Hindlimb muscle (tissue), 1 donor: ENCODE results near the gene AHR. TPM values are rescaled to one million over a fixed set of nuclear protein-coding genes. Genes with fewer than 3 reads are reported as not detected.
A peak's percentile ranks its signal among the peaks of the same experiment; 100 is the strongest.

Source experiments
- DNase-seq: peaks from one replicate; pipeline ENCODE4 v3.0.0-alpha.2; 2013
- polyA plus RNA-seq: library from polyadenylated mRNA; unstranded; fragments of 120-200 nt; gene quantifications from one replicate; pipeline ENCODE4 v1.2.1, GENCODE V29; 2013; ENCODE audit not compliant: insufficient read length

Gene AHR
- 15.8 TPM for polyA plus RNA-seq

- DNase-seq = peak; percentile 82
Observed at GRCh38 chr7:17298102-17298839, at the start of gene AHR. Gene AHR (plus strand): TSS chr7:17298652. CDS start chr7:17299265, 613 bp downstream.

GRCh38 chr7:17253885-17254284, 44.6 kb upstream of the AHR start:
- DNase-seq = no peak

- no peak for DNase-seq
Observed at GRCh38 chr7:17255926-17256325, 42.5 kb upstream of the AHR start.

GRCh38 chr7:17256375-17256774, 42.1 kb upstream of the AHR start:
- no peak for DNase-seq

GRCh38 chr7:17266565-17266964, 31.9 kb upstream of the AHR start:
- no peak for DNase-seq

GRCh38 chr7:17269341-17270221, 28.9 kb upstream of the AHR start:
- DNase-seq = no peak

- no peak for DNase-seq
Observed at GRCh38 chr7:17274551-17275245, 23.8 kb upstream of the AHR start.

GRCh38 chr7:17275749-17276671, 22.4 kb upstream of the AHR start:
- peak; percentile 42 for DNase-seq

- no peak for DNase-seq
Observed at GRCh38 chr7:17279061-17279460, 19.4 kb upstream of the AHR start.

GRCh38 chr7:17289074-17289645, 9.3 kb upstream of the AHR start:
- peak; percentile 53 for DNase-seq

GRCh38 chr7:17292843-17293242, 5.6 kb upstream of the AHR start:
- no peak for DNase-seq

- DNase-seq = no peak
Observed at GRCh38 chr7:17293481-17293880, 5.0 kb upstream of the AHR start.

GRCh38 chr7:17297243-17297642, 1.2 kb upstream of the AHR start:
- no peak for DNase-seq

- DNase-seq = no peak
Observed at GRCh38 chr7:17298840-17299482, 509 bp downstream of the AHR start.

- DNase-seq = no peak
Observed at GRCh38 chr7:17299483-17299991, 1.1 kb downstream of the AHR start.

GRCh38 chr7:17300012-17300411, 1.6 kb downstream of the AHR start:
- DNase-seq = no peak

- no peak for DNase-seq
Observed at GRCh38 chr7:17300437-17300836, 2.0 kb downstream of the AHR start.

- peak; percentile 30 for DNase-seq
Observed at GRCh38 chr7:17301471-17302456, 3.3 kb downstream of the AHR start.

- DNase-seq = no peak
Observed at GRCh38 chr7:17302575-17303142, 4.2 kb downstream of the AHR start.
